Stomach smooth muscle (tissue), 2 donors: ENCODE data around the gene GRID1.

ENCODE experiments used
- H3K27ac ChIP-seq: one replicate; pipeline ENCODE4 v1.7.0; 2013; ENCODE audit warnings: mild to moderate bottlenecking, low read length, inconsistent platforms
- H3K27me3 ChIP-seq, 2 donors: one replicate each; pipeline ENCODE4 v1.7.0; 2013; ENCODE audit warnings: low read length in 2 of 2; ENCODE audit not compliant: insufficient read depth in 2 of 2, control insufficient read depth in 1 of 2
- H3K36me3 ChIP-seq, 2 donors: one replicate each; pipeline ENCODE4 v1.7.0; 2013; ENCODE audit warnings: low read length in 2 of 2; ENCODE audit not compliant: control insufficient read depth in 2 of 2, insufficient read depth in 2 of 2
- H3K4me1 ChIP-seq: one replicate; pipeline ENCODE4 v1.7.0; 2013; ENCODE audit warnings: low read length; ENCODE audit not compliant: control insufficient read depth, insufficient read depth
- H3K4me3 ChIP-seq, 2 donors: one replicate each; pipeline ENCODE4 v1.7.0; 2013; ENCODE audit warnings: low read length in 2 of 2
- H3K9ac ChIP-seq, 2 donors: one replicate each; pipeline ENCODE4 v1.7.0; 2013; ENCODE audit warnings: low read length in 2 of 2, mild to moderate bottlenecking in 1 of 2
- H3K9me3 ChIP-seq, 2 donors: one replicate each; pipeline ENCODE4 v1.7.0; 2013; ENCODE audit warnings: low read length in 2 of 2; ENCODE audit not compliant: control insufficient read depth in 2 of 2
- donor health status: healthy.
- donor health status: Pancreatic carcinoma.

Gene GRID1

GRCh38 chr10:86312701-86313270 lies 53.8 kb downstream of the GRID1 start:
- no peaks in the 10 kb centered on the region for H3K9me3 ChIP-seq
- H3K27ac ChIP-seq: no peak overlapping the region
- no peaks in the 10 kb centered on the region for H3K36me3 ChIP-seq
- no peak overlapping the region for H3K9ac ChIP-seq
- no peaks in the 10 kb centered on the region for H3K4me1 ChIP-seq
- H3K27me3 ChIP-seq: no peaks in the 10 kb centered on the region
- no peak overlapping the region for H3K4me3 ChIP-seq

- H3K9ac ChIP-seq: no peak overlapping the region
- no peaks in the 10 kb centered on the region for H3K27me3 ChIP-seq
- H3K27ac ChIP-seq: no peak overlapping the region
- no peaks in the 10 kb centered on the region for H3K36me3 ChIP-seq
- H3K4me3 ChIP-seq: no peak overlapping the region
- H3K4me1 ChIP-seq: no peaks in the 10 kb centered on the region
- H3K9me3 ChIP-seq: no peaks in the 10 kb centered on the region
Observed at GRCh38 chr10:86311906-86312305, 54.7 kb downstream of the GRID1 start.

- H3K27me3 ChIP-seq: no peaks in the 10 kb centered on the region
Observed at GRCh38 chr10:86311190-86311589, 55.4 kb downstream of the GRID1 start.

GRCh38 chr10:86310702-86311101 lies 55.9 kb downstream of the GRID1 start:
- H3K36me3 ChIP-seq: no peaks in the 10 kb centered on the region
- no peak overlapping the region for H3K4me3 ChIP-seq
- no peak overlapping the region for H3K9ac ChIP-seq
- H3K4me1 ChIP-seq: no peaks in the 10 kb centered on the region
- H3K27me3 ChIP-seq: no peaks in the 10 kb centered on the region
- no peak overlapping the region for H3K27ac ChIP-seq
- no peaks in the 10 kb centered on the region for H3K9me3 ChIP-seq

More at GRCh38 chr10:86311190-86311589, 55.4 kb downstream of the GRID1 start:
- Histone ChIP-seq H3K4me3 (no peak overlapping the region), H3K4me1 (no peaks in the 10 kb centered on the region), H3K36me3 (no peaks in the 10 kb centered on the region), H3K9ac (no peak overlapping the region), H3K9me3 (no peaks in the 10 kb centered on the region), H3K27ac (no peak overlapping the region)

- Histone ChIP-seq H3K9me3 (no peaks in the 10 kb centered on the region), H3K27me3 (no peaks in the 10 kb centered on the region), H3K4me1 (no peaks in the 10 kb centered on the region), H3K4me3 (no peak overlapping the region), H3K36me3 (no peaks in the 10 kb centered on the region), H3K9ac (no peak overlapping the region), H3K27ac (no peak overlapping the region)
Observed at GRCh38 chr10:86310291-86310690, 56.3 kb downstream of the GRID1 start.

- H3K27ac ChIP-seq: no peak overlapping the region
Observed at GRCh38 chr10:86308056-86308455, 58.5 kb downstream of the GRID1 start.

GRCh38 chr10:86306628-86307278 lies 59.8 kb downstream of the GRID1 start:
- Histone ChIP-seq H3K9me3 (no peaks in the 10 kb centered on the region), H3K36me3 (no peaks in the 10 kb centered on the region), H3K4me3 (no peak overlapping the region), H3K4me1 (no peaks in the 10 kb centered on the region), H3K9ac (no peak overlapping the region), H3K27me3 (no peaks in the 10 kb centered on the region), H3K27ac (no peak overlapping the region)

More at GRCh38 chr10:86308056-86308455, 58.5 kb downstream of the GRID1 start:
- no peaks in the 10 kb centered on the region for H3K9me3 ChIP-seq
- no peak overlapping the region for H3K9ac ChIP-seq
- H3K27me3 ChIP-seq: no peaks in the 10 kb centered on the region
- H3K36me3 ChIP-seq: no peaks in the 10 kb centered on the region
- H3K4me1 ChIP-seq: no peaks in the 10 kb centered on the region
- H3K4me3 ChIP-seq: no peak overlapping the region

- H3K4me3 ChIP-seq: no peak overlapping the region
- H3K9me3 ChIP-seq: no peaks in the 10 kb centered on the region
- H3K36me3 ChIP-seq: no peaks in the 10 kb centered on the region
- no peak overlapping the region for H3K9ac ChIP-seq
- no peaks in the 10 kb centered on the region for H3K4me1 ChIP-seq
- no peaks in the 10 kb centered on the region for H3K27me3 ChIP-seq
- H3K27ac ChIP-seq: no peak overlapping the region
Observed at GRCh38 chr10:86305521-86305920, 61.1 kb downstream of the GRID1 start.

- H3K4me1 ChIP-seq: no peaks in the 10 kb centered on the region
- H3K4me3 ChIP-seq: no peak overlapping the region
- no peak overlapping the region for H3K9ac ChIP-seq
- H3K27me3 ChIP-seq: no peaks in the 10 kb centered on the region
- H3K27ac ChIP-seq: no peak overlapping the region
- no peaks in the 10 kb centered on the region for H3K9me3 ChIP-seq
- H3K36me3 ChIP-seq: no peaks in the 10 kb centered on the region
Observed at GRCh38 chr10:86304436-86304835, 62.2 kb downstream of the GRID1 start.

- Histone ChIP-seq H3K27ac (no peak overlapping the region), H3K36me3 (no peaks in the 10 kb centered on the region), H3K9me3 (no peaks in the 10 kb centered on the region), H3K4me1 (no peaks in the 10 kb centered on the region), H3K4me3 (no peak overlapping the region), H3K9ac (no peak overlapping the region), H3K27me3 (no peaks in the 10 kb centered on the region)
Observed at GRCh38 chr10:86303626-86304025, 63.0 kb downstream of the GRID1 start.

- no peaks in the 10 kb centered on the region for H3K36me3 ChIP-seq
- H3K4me1 ChIP-seq: no peaks in the 10 kb centered on the region
- no peak overlapping the region for H3K4me3 ChIP-seq
- H3K27me3 ChIP-seq: no peaks in the 10 kb centered on the region
- H3K27ac ChIP-seq: no peak overlapping the region
- no peaks in the 10 kb centered on the region for H3K9me3 ChIP-seq
- H3K9ac ChIP-seq: no peak overlapping the region
Observed at GRCh38 chr10:86301971-86302370, 64.6 kb downstream of the GRID1 start.
